Brain pericyte (primary cell): ENCODE results near the gene ALOX15.
"Not testable (repeated sequence)": the region's sequence is repeated elsewhere in the genome, so short reads cannot be mapped to it uniquely, and the experiment has no call there.

Experiments used
- DNase-seq: peaks from one replicate; pipeline ENCODE4 v3.0.0-alpha.2; 2012; ENCODE audit warnings: low read depth, low spot score

Gene ALOX15

DNA sequence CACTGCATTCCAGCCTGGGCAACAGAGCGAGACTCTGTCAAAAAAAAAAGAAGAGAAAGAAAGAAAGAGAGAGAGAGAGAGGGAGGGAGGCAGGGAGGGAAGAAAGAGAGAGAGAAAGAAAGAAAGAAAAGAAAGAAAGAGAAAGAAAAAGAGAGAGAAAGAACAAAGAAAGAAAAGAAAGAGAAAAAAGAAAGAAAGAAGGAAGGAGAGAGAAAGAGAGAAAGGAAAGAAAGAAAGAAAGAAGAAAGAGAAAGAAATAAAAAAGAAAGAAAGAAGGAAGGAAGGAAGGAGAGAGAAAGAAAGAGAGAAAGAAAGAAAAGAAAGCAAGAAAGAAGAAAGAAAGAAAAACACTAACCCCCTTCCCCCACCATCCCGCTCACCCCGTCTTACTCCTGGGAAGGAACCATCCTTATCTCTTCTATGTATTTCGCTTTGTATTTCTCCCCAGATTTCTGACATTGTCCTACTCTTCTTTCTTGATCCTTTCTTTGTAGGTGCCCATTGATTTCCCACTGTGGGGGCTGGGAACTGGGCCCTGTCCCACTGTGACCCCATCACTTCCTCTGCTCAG lies 20.9 kb downstream of the ALOX15 start:
- no peak for DNase-seq

DNA sequence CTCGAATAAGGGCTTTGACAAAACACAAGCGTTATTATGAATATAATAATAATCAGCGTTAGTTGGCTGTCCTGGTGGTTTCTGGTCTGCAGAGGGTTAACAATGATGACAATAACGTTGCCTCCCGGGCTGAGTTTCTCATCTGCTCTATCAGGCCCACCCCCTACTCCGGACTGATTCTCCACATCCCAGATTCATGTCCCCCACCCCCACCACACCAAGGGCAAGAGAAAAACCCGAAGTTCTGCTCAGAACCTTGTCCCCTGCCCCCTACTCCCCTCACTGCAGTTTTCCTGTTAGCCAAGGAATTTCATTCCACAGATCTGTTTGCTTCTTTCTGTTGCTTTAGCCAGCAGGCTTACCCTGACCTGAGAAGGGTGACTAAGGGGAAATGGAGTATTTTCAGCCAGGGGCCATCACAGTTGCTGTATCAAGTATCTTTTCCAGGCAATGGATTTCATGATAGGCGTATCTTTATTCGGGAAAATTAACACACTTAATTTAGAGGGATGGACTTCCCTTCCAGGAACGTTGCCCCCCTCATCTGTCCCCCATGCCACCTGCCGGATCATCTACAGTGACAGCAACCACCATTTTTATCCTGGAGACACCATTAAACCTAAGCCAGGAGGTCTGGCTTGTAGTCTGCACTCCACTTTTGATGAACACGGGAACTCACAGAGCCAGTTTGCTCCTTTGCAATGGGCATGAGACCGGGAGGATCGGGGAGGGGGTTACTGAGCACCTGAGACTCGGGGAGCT lies 23.7 kb downstream of the ALOX15 start:
- DNase-seq, result no peak

DNA sequence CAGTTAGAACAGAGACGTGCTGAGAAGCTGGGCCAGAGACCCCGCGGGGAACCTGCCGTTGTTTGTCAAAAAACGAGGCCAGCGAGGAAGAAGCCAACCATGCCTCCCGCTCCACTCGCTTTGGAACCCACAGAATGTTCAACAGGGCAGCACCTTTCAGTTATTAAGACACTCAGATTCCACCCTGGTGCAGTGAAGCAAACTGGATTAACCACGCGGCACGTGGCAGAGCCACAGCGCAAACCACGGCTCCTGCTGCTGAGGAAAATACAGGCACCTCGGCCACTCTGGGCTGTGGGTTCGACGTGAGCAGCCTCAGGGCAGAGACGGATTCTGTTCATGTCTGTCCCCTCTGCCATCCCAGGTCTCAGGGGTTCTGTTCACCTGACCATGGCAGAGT lies 24.4 kb downstream of the ALOX15 start:
- DNase-seq, result no peak

DNA sequence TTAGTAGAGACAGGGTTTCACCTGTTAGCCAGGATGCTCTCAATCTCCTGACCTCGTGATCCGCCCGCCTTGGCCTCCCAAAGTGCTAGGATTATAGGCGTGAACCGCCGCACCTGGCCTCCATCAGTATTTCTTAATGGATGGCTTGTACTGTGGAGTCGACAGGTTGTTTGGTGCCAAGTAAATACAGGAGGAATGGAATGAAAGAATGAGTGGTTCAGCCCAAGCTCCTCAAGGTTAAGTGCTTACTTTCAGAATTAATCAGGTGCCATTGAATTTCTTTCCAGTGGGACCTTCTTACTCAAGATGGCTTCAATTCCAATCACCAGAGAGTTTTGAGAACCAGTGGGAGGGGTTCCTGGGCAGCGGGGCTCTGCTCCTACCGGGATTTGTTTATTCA lies 25.0 kb downstream of the ALOX15 start:
- no peak for DNase-seq

DNA sequence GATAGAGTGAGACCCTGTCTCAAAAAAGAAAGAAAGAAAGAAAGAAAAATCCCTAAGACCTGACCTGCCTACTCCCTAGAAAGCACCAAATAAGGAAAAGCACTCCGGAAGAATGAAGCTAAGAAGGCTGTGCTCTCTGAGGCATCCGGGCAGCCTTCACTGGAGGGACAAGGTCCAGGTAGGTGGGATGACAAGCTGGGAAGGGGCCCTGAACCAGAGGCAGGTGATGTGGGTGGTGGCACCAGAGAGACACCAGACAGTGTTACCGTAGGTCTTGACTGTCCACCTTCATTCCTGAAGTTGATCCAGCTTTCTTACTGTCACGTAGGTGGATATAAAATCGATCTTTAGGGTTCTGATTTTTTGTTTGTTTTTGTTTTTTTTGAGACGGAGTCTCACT lies 30.8 kb downstream of the ALOX15 start:
- DNase-seq, result no peak

DNA sequence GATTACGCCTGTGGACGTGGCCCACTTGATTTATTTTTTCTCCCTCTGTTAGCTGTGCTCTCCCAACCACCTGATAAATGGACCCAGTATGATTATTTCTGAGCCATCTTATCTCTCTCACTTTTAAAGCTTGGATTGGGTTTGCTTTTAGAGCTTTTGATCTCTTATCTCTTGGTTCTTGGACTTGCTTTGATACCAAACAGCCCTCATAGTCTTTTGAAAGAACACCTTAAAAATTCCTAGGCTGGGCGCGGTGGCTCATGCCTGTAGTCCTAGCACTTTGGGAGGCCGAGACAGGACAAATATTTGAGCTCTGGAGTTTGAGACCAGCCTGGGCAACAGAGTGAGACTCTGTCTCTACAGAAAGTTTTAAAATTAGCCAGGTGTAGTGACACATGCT lies 31.3 kb downstream of the ALOX15 start:
- DNase-seq, result no peak

DNA sequence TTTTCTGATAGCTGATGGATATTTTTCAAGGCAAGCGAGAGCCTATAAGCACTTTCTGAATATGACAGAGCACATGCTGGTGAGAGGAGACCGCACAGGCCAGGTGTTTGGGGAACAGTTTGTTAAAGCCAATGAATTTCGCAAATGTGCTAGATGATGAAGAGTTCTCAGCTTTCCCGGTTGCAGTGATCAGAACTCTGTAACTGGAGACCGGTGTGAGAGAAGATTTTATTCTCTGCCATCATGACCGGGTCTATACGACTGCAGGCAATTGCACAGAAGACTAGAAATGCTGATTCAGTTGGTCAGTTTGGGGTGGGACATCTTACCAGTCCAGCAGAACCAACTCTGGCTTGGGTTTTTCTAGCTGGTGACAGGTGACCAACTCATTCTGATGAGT lies 31.7 kb downstream of the ALOX15 start:
- no peak for DNase-seq

DNA sequence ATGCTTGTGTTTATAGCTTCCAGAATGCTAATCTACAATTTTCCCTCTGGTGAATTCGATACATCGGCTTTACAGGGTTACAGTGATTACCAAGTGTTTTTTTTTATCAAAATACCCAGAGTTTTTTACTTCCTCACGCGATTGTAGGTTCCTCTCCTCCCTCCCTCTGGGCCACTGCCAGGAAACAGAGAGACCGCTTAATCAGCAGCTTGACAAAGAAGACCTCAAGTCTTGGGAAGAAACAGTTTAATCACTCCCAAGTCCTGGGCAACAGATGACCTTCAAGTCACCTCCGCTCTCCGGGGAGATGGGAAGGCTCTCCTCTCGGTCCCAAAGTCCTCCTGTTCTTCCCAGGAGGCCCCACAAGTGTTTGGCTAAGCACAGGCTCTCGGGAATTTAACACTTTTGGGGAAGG lies 33.7 kb downstream of the ALOX15 start:
- peak; percentile 91 for DNase-seq

DNA sequence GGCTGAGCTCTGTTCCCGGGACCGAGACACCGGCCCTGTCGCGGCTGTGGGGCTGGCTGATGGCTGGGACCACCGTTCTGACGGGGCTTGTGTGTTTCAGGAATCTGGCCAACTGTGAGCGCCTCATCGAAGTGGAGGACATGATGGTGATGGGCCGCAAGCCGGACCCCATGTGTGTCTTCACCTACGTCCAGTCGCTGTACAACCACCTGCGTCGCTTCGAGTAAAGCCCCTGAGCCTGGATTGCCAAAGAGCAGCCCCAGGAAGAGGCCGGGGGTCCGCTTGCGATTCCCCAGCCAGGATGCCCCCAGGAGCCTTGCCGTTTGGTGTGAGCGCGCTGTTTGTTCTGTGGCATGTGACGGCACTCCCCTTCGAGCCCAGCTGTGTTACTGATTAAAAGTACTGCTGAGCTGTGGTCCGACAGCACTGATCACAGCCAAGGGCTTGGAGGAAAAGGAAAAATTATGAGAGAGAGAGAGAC lies 34.2 kb downstream of the ALOX15 start:
- peak; percentile 56 for DNase-seq

DNA sequence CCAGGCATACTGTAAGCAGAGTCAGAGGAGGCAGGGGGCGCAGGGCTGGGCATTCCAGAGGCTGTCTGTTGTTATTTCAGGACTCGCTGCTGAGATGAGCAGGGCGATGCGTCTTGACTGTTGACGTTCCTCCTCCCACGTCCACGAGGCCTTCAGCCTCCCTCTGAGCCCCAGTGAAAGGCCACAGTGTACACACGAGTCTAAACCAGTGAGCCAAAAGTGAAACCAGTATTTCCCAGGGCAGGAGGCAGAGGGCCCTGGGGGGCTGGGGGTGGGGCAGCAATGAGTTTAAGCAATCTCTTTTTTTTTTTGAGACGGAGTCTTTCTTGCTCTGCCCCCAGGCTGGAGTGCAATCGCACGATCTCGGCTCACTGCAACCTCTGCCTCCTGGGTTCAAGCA lies 35.7 kb downstream of the ALOX15 start:
- DNase-seq, result peak; percentile 99

DNA sequence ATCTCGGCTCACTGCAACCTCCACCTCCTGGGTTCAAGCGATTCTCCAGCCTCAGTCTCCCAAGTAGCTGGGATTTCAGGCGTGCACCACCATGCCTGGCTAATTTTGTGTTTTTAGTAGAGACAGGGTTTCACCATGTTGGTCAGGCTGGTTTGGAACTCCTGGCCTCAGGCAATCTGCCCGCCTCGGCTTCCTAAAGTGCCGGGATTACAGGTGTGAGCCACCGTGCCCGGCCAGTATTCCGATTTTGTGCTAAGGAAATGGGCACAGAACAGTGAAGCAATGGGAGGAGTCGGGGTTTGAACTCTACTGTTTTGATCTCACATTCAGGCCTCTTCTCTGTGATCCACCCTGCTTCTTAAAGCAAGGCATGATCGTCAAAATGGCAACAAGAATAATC lies 36.7 kb downstream of the ALOX15 start:
- DNase-seq, result not testable (repeated sequence)

DNA sequence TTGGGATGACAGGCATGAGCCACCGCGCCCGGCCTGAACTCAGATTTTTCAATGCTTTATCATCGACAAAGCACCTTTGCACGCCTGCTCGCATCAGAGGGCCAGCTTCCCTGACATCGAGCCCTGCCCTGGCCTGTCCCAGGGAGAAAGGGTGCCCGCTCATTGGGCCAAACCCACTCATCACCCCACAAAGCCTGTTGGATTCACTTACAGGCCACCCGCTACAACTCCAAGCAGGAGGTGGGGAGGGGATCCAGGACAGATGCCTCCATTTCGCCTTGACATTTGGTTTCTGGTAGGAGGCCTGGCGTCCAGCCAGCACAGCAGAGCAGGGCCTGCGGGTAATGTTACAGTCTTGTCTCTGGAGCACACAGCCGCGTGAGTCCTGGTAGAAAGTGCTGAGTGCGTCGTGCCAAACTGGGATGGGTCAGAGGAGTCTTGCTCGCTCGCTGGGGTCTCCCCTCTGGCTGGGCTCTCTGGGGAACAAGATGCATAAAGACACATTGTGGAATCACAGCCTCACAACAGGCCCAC lies 37.3 kb downstream of the ALOX15 start:
- peak; percentile 96 for DNase-seq

DNA sequence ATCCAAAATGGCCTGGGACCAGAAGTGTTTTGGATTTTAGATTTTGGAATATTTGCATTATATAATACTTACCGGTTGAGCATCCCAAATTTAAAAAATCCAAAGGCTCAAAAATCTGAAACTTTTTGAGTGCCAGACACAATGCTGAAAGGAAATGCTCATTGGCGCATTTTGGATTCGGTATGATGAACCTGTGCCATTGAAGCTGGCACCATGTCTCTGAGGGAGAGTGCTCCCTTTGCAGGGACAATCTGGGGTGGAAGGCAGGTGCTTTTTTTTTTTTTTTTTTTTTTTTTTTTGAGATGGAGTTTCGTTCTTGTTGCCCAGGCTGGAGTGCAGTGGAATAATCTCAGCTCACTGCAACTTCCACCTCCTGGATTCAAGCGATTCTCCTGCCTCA lies 39.4 kb downstream of the ALOX15 start:
- DNase-seq, result no peak

DNA sequence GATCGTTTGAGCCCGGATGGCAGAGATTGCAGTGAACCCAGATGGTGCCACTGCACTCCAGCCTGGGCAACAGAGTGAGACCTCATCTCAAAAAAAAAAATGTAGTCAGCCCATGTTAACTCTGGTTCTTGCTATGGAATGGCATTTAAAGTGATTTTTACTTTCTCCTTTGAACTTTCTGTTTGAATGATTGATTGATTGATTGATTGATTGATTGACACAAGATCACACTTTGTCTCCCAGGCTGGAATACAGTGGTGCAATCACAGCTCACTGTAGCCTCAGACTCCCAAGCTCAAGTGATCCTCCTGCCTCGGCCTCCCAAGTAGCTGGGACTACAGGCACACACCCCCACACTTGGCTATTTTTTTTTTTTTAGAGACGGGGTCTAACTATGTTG lies 40.2 kb downstream of the ALOX15 start:
- DNase-seq, result no peak

DNA sequence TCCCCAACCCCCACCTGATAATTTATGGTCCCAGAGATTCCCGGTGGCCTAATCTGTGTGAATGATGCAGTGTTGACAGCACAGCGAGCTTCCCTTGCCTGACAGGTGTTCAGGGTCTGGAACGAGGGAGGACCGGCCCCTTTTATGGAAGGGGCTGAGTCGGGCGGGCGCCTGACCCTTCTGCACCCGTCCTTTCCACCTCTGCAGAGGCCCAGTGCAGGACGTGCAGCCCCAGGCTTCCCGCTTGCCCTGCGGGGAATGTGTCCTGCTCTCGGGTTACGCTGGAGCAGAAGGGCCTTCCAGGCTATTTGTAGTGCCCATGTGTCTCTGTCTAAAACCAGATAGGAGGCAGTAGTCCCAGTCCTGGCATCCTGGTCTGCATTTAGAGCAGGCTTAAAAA lies 40.9 kb downstream of the ALOX15 start:
- DNase-seq, result no peak

DNA sequence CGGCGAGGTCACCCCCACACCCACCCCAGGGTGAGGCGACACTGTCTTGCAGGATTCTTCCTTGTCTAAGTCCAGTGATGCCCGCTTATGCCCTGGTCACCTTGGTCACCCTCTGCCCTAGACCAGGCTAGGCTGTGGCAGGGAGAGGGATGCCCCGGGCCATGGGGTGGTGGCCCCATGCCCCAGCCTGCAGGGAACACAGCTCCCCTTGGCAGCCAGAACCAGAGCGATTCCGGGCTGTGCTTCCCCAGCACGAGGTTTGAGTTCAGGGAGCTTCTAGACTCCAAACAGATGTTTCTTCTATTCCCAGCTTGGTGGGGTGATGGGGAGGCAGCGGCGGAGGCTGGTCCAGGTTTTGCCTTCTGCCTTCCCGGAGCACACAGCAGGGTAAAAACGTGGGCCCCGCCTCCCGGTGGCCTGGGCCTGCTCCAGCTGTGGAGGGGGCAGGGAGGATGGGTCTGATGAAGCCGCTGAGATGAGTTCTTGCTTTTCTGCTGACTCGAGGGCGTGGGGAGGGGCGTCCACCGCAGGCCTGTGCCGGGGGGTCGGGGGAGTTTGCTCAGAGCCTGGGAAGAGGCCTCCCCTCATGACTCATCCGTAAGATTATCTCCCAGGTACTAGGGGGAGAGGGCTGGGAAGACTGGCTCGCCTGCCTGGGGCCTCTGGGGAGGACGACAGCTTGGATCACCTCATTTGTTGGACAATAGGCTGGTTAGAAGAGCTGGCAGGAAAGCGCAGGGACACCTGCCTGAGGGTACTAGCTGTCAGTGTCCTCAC lies 41.8 kb downstream of the ALOX15 start:
- peak; percentile 94 for DNase-seq

DNA sequence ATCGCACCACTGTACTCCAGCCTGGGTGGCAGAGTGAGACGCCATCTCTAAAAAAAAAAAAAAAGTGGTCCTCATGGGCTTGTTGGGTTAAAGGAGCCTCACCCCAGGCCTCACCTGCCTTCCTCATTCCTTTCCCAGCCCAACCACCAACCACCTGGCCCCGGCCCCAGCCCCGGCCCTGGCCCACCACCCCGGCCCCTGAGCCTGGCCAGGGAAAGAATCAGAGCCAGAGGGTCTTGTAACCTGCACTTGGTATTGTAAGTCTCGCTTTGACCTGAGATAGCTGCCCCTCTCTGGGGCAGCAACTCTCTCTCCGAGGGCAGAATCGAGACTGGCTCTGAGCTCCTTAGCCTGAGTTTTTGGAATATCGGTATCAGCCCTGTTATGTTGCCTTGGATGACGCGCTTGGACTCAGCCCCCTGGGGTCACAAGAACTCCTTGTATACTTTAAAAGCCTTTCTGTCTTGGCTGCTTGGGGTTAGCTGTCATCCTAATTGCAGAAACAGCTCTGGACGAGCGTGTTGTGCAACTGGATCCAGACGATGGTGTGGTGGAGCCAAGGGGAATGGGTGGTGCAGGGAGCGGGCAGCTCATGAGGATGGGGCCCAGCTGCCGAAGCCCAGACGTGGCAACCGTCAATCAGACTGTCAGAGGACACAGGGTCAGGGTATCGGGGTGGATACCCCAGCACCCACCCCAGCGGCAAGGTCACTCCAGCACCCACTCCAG lies 42.5 kb downstream of the ALOX15 start:
- no peak for DNase-seq

DNA sequence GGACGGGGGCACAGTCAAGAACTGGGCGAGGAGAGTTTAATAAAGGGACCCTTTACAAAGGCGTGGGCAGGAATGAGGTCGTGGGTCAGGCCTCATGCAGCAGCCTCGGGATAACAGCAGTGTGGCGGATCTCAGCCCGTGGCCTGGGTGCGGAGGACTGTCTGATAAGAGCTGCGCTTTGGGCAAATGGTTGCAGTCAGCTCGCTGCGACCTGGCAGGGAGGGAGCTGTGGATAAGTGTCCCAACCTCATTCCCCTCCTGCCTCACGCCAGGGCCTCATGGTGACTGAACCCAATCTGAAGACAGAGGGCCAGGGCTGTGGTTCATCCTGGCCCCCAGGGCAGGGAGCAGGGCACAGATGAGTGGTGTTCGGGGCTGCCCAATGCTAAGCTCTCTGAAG lies 43.5 kb downstream of the ALOX15 start:
- DNase-seq, result no peak

DNA sequence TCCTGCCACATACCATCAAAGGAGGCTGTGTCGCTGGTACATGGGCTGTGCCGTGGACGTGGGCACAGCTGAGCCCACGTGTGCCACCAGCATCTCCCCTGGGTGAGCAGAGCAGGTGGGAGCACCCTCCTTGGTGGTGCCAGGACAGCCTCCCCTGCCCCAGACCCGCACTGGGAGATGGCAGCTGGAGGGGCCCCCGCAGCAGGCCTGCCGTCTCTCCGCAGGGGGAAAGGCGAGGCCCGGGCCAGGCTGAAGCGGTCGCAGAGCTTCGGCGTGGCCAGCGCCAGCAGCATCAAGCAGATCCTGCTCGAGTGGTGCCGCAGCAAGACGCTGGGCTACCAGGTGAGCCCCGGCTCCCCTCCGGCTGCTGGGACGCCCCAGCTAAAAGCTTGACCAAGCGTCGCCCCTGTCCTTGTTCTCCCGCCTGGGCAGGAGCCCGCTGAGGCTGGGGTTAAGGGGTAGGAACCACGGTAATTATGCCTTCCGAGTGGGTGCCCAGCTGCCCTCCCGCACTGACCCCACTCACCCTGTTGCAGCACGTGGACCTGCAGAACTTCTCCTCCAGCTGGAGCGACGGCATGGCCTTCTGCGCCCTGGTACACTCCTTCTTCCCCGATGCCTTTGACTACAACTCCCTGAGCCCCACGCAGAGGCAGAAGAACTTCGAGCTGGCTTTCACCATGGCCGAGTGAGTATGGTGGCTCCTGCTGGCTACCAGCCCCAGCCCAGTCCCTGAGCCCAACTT lies 44.7 kb downstream of the ALOX15 start:
- DNase-seq, result no peak

DNA sequence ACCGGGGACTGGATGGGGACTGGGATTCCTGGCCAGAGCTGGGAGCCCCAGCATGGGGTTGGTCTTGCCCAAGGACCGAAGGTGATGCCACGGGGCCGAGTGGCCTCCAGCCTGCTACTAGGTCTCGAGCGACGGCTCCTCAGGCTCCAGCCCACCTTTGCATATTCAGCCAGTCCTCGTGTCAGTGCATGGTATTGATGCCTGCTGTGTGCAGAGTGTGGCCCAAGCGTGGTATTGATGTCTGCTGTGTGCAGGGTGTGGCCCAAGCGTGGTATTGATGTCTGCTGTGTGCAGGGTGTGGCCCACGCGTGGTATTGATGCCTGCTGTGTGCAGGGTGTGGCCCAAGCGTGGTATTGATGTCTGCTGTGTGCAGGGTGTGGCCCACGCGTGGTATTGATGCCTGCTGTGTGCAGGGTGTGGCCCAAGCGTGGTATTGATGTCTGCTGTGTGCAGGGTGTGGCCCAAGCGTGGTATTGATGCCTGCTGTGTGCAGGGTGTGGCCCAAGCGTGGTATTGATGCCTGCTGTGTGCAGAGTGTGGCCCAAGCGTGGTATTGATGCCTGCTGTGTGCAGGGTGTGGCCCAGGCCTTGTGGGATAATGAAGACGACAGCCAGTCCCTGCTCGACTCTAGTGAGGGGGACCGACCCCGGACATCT lies 45.7 kb downstream of the ALOX15 start:
- not testable (repeated sequence) for DNase-seq
